ENCODE results near the gene B3GNT8.
A peak's percentile ranks its signal among the peaks of the same experiment; 100 is the strongest.
"Not testable (repeated sequence)": the region's sequence is repeated elsewhere in the genome, so short reads cannot be mapped to it uniquely, and the experiment has no call there.

B3GNT8 gene

GRCh38 chr19:41412953-41413352, 14.2 kb downstream of the B3GNT8 start:
- H3K4me3 ChIP-seq (ENCODE audit: low read depth, low read length), result no peak overlapping the region
- TF ChIP-seq MAX (IDR thresholded peaks at IDR 0.05; ENCODE audit: low read depth, low read length), result no peak
- no peak for TF ChIP-seq POLR2A (IDR thresholded peaks at IDR 0.05; ENCODE audit: extremely low read depth, insufficient read length)
- TF ChIP-seq CTCF (IDR thresholded peaks at IDR 0.05; ENCODE audit: low read depth, low read length), result no peak
- TF ChIP-seq MYC (IDR thresholded peaks at IDR 0.05; ENCODE audit: low read depth, low read length), result no peak
- no peak for DNase-seq (ENCODE audit: low read depth)

GRCh38 chr19:41411968-41412265, 15.3 kb downstream of the B3GNT8 start:
- TF ChIP-seq MYC (IDR thresholded peaks at IDR 0.05; ENCODE audit: low read depth, low read length) (no peak), MAX (IDR thresholded peaks at IDR 0.05; ENCODE audit: low read depth, low read length) (no peak)
- H3K4me3 ChIP-seq (ENCODE audit: low read depth, low read length), result no peak overlapping the region
- DNase-seq (ENCODE audit: low read depth), result no peak

GRCh38 chr19:41411100-41411967, 15.8 kb downstream of the B3GNT8 start:
- H3K4me3 ChIP-seq (ENCODE audit: low read depth, low read length), result no peak overlapping the region
- no peak for DNase-seq (ENCODE audit: low read depth)
- no peak for TF ChIP-seq MAX (IDR thresholded peaks at IDR 0.05; ENCODE audit: low read depth, low read length)
- TF ChIP-seq POLR2A (IDR thresholded peaks at IDR 0.05; ENCODE audit: extremely low read depth, insufficient read length), result no peak
- TF ChIP-seq MYC (IDR thresholded peaks at IDR 0.05; ENCODE audit: low read depth, low read length), result no peak
- TF ChIP-seq CTCF (IDR thresholded peaks at IDR 0.05; ENCODE audit: low read depth, low read length), result no peak

GRCh38 chr19:41410336-41411054, 16.7 kb downstream of the B3GNT8 start:
- no peak overlapping the region for H3K4me3 ChIP-seq (ENCODE audit: low read depth, low read length)
- no peak for DNase-seq (ENCODE audit: low read depth)
- TF ChIP-seq MYC (IDR thresholded peaks at IDR 0.05; ENCODE audit: low read depth, low read length) (no peak), POLR2A (IDR thresholded peaks at IDR 0.05; ENCODE audit: extremely low read depth, insufficient read length) (no peak), CTCF (IDR thresholded peaks at IDR 0.05; ENCODE audit: low read depth, low read length) (no peak)

- no peak overlapping the region for H3K4me3 ChIP-seq (ENCODE audit: low read depth, low read length)
- TF ChIP-seq MAX (IDR thresholded peaks at IDR 0.05; ENCODE audit: low read depth, low read length) (no peak), POLR2A (IDR thresholded peaks at IDR 0.05; ENCODE audit: extremely low read depth, insufficient read length) (no peak), CTCF (IDR thresholded peaks at IDR 0.05; ENCODE audit: low read depth, low read length) (no peak), MYC (IDR thresholded peaks at IDR 0.05; ENCODE audit: low read depth, low read length) (no peak)
- peak; percentile 29 for DNase-seq (ENCODE audit: low read depth)
These were observed 17.9 kb downstream of the B3GNT8 start for GRCh38 chr19:41409288-41409687.

- not testable (repeated sequence) for DNase-seq (ENCODE audit: low read depth); H3K4me3 ChIP-seq (ENCODE audit: low read depth, low read length)
These were observed 18.3 kb downstream of the B3GNT8 start for GRCh38 chr19:41408846-41409245.
